ENCODE measurements around the gene PIGZ. TPM values are rescaled to one million over a fixed set of nuclear protein-coding genes. Genes with fewer than 3 reads are reported as not detected.
A peak's percentile ranks its signal among the peaks of the same experiment; 100 is the strongest.

The PIGZ gene
- 1.3 and 2.0 TPM in 2 replicates for total RNA-seq (2012; rRNA removed)

DNA sequence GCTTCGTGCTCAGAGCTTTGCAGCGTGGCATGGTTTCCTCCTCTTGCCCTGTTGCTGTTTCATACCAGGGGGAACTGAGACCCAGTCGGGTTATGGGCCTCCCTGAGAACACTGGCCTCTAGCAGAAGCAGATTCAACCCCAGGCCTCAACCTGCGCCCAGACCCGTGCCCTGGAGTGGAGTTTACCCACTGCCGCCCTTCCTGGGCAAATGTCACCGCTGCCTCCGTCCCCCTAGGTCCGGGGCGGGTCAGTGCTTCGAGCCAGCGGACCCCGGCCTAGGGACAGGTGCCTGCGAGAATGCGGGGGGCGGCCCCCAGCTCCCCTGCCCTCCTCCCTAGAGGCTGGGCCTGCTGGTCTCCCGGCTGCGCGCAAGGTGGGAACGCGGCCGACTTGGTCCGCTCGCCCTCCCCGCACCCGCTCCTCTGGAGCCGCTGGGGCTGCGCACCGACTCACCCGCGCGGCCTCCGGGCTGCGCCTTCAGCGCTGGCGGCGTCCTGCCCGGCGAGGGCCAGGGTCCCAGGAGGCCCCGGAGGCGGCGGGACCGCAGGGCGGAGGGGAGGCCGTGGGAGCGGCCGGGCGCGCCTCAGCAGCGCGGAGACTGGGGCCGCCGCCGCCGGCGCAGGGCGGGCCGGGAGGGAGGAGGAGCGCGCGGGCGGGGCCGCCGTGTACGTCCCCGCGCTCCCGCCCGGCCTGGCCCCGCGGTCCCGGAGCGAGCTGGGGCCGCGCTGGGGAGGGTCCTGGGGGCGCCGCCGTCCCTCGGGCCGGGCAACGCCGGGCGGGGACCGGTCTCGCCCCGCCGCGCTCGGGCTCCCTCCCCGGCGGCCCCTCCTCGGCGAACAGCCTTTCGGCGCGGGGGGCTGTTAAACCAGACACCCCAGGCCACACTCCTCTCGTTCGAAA lies at the start of gene PIGZ:
Gene PIGZ (minus strand): TSS at position 601 of the 901 bp plus-strand sequence. CDS start 16,802 bp downstream, outside the sequence.
- Histone ChIP-seq H3K27me3 (ENCODE audit: control insufficient read depth, insufficient read depth, low read length) (no peaks in the 10 kb centered on the region), H3K36me3 (ENCODE audit: insufficient read depth, low read length) (peaks cover 9% of the 10 kb centered on the region), H3K4me3 (ENCODE audit: low read length) (peak within 1 kb of the TSS; percentile 87), H3K9ac (ENCODE audit: low read depth, low read length) (peak within 1 kb of the TSS; percentile 73), H3K4me2 (ENCODE audit: low read length) (peak within 1 kb of the TSS; percentile 99), H3K4me1 (ENCODE audit: control insufficient read depth, insufficient read depth, low read length) (peaks cover 7% of the 10 kb centered on the region), H3K9me3 (replicated peaks; ENCODE audit: low read length) (no peaks in the 10 kb centered on the region)

DNA sequence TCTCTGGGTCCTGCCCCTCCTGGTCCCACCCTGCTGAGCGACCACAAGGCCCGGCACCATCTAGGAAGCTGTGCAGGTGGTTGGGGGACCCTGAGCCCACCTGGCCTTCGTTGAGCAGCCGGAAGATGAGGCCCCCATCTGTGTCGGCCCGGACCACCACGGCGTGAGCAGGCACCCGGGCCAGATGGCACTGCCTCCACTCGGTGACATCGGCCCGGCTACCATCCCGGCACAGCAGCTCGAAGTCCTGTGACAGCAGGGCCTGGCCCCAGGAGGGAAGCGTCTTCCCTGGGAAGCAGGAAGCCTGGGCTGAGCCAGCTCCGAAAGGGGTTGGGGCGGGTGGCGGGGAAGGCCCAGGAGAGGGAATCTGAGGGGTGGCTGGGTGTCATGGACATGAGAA lies 48.4 kb upstream of the PIGZ start:
- Histone ChIP-seq H3K27me3 (ENCODE audit: control insufficient read depth, insufficient read depth, low read length) (peaks cover 35% of the 10 kb centered on the region), H3K4me3 (ENCODE audit: low read length) (no peak overlapping the region), H3K9me3 (replicated peaks; ENCODE audit: low read length) (no peaks in the 10 kb centered on the region), H3K36me3 (ENCODE audit: insufficient read depth, low read length) (no peaks in the 10 kb centered on the region), H3K4me1 (ENCODE audit: control insufficient read depth, insufficient read depth, low read length) (no peaks in the 10 kb centered on the region), H3K9ac (ENCODE audit: low read depth, low read length) (no peak overlapping the region), H3K4me2 (ENCODE audit: low read length) (no peak overlapping the region)

DNA sequence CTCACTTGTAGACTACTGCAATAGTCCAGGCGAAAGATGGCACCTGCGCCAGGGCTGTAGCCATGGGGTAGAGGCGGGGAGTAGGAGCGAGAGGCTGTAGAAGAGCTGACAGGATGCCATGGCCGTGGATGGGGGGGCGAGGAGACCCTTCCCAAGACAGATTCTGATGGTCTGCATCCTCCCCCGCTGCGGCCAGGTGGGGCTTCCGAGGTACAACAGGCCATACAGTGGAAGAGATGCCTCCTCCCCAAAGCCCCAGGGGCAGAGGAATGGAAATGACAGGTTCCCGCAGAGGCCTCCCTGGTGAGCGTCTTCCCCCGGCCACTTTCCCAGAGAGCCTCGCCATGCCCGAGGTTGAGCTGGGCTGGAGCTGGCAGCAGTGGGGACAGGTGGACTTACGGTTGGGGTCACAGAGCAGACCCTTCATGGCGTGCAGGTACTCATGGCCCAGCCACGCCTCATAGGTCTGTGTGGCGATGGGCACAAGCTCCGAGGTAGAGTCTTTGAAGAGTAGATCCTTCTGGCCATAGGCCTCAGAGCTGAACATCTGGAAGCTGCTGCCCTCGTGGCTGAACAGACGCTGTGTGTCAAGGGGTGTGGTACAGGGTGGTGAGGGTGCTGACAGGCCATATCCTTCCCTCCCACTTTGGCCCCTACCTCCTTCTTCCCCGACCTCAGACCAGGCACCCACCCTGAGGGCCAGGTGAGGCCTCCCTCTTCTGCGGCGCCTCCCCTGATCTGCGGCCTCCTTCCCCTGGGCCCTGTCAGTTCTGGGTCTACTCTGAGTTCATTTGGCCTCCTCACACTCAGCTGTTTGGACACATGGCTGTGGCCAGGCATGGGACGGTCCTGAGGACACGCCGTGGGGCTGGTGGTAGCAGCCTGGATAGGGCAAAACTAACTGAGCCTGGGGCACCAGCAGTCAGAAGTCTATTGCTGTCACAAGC lies 47.4 kb upstream of the PIGZ start:
- no peak overlapping the region for H3K9ac ChIP-seq (ENCODE audit: low read depth, low read length)
- no peak overlapping the region for H3K4me3 ChIP-seq (ENCODE audit: low read length)
- H3K36me3 ChIP-seq (ENCODE audit: insufficient read depth, low read length) = no peaks in the 10 kb centered on the region
- H3K4me1 ChIP-seq (ENCODE audit: control insufficient read depth, insufficient read depth, low read length) = no peaks in the 10 kb centered on the region
- no peaks in the 10 kb centered on the region for H3K9me3 ChIP-seq (replicated peaks; ENCODE audit: low read length)
- no peak overlapping the region for H3K4me2 ChIP-seq (ENCODE audit: low read length)
- H3K27me3 ChIP-seq (ENCODE audit: control insufficient read depth, insufficient read depth, low read length) = peaks cover 28% of the 10 kb centered on the region

DNA sequence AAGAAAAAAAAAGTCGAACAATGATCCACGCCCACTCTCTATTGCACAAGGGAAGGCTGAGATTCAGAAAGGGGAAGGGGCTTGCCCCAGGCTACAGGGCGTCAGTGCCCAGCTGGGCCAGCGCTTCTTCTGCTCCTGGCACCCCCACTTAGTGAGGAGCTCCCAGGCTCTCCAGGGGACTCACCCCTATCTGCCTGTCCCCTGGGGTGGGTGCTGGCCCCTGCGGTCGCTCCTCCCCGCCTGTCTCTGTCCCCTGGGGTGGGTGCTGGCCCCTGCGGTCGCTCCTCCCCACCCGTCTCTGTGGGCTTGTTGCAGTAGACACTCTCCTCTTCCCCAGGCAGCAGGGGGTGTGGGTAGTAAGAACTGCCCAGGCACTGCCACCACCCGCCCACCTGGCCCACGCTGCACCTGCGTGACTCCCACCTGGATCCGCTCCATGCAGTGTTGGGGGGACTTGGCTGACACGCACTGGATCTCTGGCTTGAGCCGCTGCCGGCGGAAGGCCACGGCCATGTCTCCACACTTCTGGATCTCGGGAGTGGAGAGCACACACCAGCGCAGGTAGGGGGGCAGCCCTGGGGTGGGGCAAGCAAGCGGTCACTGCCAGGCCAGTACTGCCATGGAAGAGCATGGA lies 46.4 kb upstream of the PIGZ start:
- Histone ChIP-seq H3K9ac (ENCODE audit: low read depth, low read length) (no peak overlapping the region), H3K27me3 (ENCODE audit: control insufficient read depth, insufficient read depth, low read length) (peaks cover 24% of the 10 kb centered on the region), H3K36me3 (ENCODE audit: insufficient read depth, low read length) (no peaks in the 10 kb centered on the region), H3K4me1 (ENCODE audit: control insufficient read depth, insufficient read depth, low read length) (no peaks in the 10 kb centered on the region), H3K9me3 (replicated peaks; ENCODE audit: low read length) (no peaks in the 10 kb centered on the region), H3K4me3 (ENCODE audit: low read length) (no peak overlapping the region), H3K4me2 (ENCODE audit: low read length) (no peak overlapping the region)

DNA sequence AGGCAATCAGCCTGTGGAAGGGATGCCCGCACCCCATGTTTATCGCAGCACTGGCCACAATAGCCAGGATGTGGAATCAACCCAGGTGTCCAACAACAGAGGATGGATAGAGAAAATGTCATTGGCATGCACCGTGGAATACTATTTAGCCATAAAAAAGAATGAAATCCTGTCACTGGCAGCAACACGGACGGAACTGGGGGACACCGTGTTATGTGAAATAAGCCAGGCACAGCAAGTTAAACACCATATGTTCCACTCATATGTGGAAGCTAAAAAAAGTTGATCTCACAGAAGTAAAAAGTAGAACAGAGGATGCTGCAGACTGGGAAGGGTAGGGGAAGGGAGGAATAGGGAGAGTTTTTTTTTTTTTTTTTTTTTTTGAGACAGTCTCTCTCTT lies 45.4 kb upstream of the PIGZ start:
- peaks cover 13% of the 10 kb centered on the region for H3K27me3 ChIP-seq (ENCODE audit: control insufficient read depth, insufficient read depth, low read length)
- no peaks in the 10 kb centered on the region for H3K9me3 ChIP-seq (replicated peaks; ENCODE audit: low read length)
- no peaks in the 10 kb centered on the region for H3K4me1 ChIP-seq (ENCODE audit: control insufficient read depth, insufficient read depth, low read length)
- H3K36me3 ChIP-seq (ENCODE audit: insufficient read depth, low read length) = no peaks in the 10 kb centered on the region
- no peak overlapping the region for H3K9ac ChIP-seq (ENCODE audit: low read depth, low read length)
- no peak overlapping the region for H3K4me3 ChIP-seq (ENCODE audit: low read length)
- H3K4me2 ChIP-seq (ENCODE audit: low read length) = no peak overlapping the region

GRCh38 chr3:197012540-197012883 lies 43.9 kb upstream of the PIGZ start:
- no peak overlapping the region for H3K4me3 ChIP-seq (ENCODE audit: low read length)
- H3K27me3 ChIP-seq (ENCODE audit: control insufficient read depth, insufficient read depth, low read length) = peaks cover 9% of the 10 kb centered on the region
- H3K4me1 ChIP-seq (ENCODE audit: control insufficient read depth, insufficient read depth, low read length) = no peaks in the 10 kb centered on the region
- no peak overlapping the region for H3K4me2 ChIP-seq (ENCODE audit: low read length)
- no peaks in the 10 kb centered on the region for H3K9me3 ChIP-seq (replicated peaks; ENCODE audit: low read length)
- H3K36me3 ChIP-seq (ENCODE audit: insufficient read depth, low read length) = no peaks in the 10 kb centered on the region
- no peak overlapping the region for H3K9ac ChIP-seq (ENCODE audit: low read depth, low read length)

DNA sequence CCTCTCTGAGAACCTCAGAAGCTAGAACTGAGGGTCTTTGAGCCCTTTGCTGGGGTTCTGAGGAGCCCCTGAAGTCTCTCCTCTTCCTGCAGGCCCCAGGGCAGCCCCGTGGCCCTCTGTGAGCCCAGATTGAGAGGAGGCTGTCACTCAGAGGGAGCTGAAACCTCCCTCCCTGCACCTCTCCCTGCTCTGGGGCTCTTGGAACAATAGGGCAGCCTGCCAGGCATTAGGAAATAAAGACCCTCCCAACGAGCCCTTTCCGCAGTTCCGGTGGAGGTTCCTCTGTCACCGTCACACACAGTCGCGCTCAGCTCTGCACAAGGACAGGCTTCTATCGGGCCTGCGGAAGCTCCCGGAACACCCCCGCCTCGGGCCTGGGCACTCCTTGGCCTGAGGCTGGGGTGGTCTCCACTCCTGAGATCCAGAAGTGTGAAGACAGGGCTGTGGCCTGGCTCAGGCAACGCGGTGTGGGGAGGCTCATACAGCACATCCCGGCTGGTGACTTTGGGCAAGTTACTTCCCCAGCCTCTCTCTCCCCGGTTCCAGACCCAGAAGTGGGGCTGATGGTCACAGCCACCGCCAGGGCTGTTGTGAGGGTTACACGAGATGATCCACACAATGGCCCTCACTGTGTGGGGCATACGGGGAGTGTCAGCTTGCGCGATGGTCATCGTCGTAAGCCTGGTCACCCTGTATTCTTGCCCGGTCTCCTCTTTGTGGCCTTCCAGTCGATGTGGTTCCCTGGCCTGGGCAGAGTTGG lies 43.3 kb upstream of the PIGZ start:
- peaks cover 9% of the 10 kb centered on the region for H3K27me3 ChIP-seq (ENCODE audit: control insufficient read depth, insufficient read depth, low read length)

DNA sequence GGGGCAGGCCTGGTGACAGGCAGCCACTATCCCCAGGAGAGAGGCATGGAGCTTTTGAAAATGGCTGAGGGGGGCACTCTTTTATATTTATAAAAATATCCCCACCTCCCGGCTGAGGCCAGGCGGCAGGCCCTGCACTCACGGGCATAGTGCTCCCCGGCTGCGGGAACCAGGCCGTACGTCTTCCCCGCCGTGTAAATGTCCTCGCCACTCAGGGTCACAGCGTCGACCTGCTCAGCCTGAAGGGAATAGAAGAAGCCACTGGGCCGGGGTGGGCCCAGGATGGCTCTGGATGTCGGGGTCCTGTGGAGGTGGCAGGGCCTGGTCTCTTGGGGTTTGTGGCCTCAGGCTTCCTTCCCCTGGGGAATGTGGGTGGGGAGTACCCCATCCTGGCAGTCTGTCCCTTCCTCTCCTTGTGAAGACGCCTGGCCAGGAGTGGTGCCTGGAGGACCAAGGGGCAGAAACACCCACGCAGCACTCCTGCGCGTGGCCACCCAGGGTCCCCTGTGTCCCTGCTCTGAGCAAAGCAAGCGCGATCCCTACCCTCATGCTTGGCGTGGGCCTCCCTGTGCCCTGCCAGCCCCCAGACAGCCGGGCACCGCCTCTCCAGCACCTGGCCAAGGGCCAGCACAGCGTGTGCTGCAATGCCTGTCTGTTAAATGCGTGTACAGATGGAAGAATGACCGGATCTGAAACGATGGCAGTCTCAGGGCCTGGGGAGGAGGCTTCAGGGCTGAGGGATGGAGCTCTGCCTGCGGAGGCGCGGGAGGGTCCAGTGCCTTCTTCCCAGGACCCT lies 42.1 kb upstream of the PIGZ start:
- H3K4me2 ChIP-seq (ENCODE audit: low read length) = no peak overlapping the region
- no peaks in the 10 kb centered on the region for H3K4me1 ChIP-seq (ENCODE audit: control insufficient read depth, insufficient read depth, low read length)
- H3K9me3 ChIP-seq (replicated peaks; ENCODE audit: low read length) = no peaks in the 10 kb centered on the region
- no peak overlapping the region for H3K9ac ChIP-seq (ENCODE audit: low read depth, low read length)
- H3K27me3 ChIP-seq (ENCODE audit: control insufficient read depth, insufficient read depth, low read length) = peaks cover 9% of the 10 kb centered on the region
- no peak overlapping the region for H3K4me3 ChIP-seq (ENCODE audit: low read length)
- H3K36me3 ChIP-seq (ENCODE audit: insufficient read depth, low read length) = no peaks in the 10 kb centered on the region

More for the DNA sequence above, 43.3 kb upstream of the PIGZ start:
- Histone ChIP-seq H3K9me3 (replicated peaks; ENCODE audit: low read length) (no peaks in the 10 kb centered on the region), H3K4me1 (ENCODE audit: control insufficient read depth, insufficient read depth, low read length) (no peaks in the 10 kb centered on the region), H3K9ac (ENCODE audit: low read depth, low read length) (no peak overlapping the region), H3K4me3 (ENCODE audit: low read length) (no peak overlapping the region), H3K36me3 (ENCODE audit: insufficient read depth, low read length) (no peaks in the 10 kb centered on the region), H3K4me2 (ENCODE audit: low read length) (no peak overlapping the region)

GRCh38 chr3:197009532-197010019 lies 40.9 kb upstream of the PIGZ start:
- Histone ChIP-seq H3K9me3 (replicated peaks; ENCODE audit: low read length) (no peaks in the 10 kb centered on the region), H3K4me1 (ENCODE audit: control insufficient read depth, insufficient read depth, low read length) (no peaks in the 10 kb centered on the region), H3K4me3 (ENCODE audit: low read length) (no peak overlapping the region), H3K27me3 (ENCODE audit: control insufficient read depth, insufficient read depth, low read length) (peaks cover 9% of the 10 kb centered on the region), H3K9ac (ENCODE audit: low read depth, low read length) (no peak overlapping the region), H3K36me3 (ENCODE audit: insufficient read depth, low read length) (no peaks in the 10 kb centered on the region), H3K4me2 (ENCODE audit: low read length) (no peak overlapping the region)
